ENCODE measurements around the gene ARHGEF33.

DNA sequence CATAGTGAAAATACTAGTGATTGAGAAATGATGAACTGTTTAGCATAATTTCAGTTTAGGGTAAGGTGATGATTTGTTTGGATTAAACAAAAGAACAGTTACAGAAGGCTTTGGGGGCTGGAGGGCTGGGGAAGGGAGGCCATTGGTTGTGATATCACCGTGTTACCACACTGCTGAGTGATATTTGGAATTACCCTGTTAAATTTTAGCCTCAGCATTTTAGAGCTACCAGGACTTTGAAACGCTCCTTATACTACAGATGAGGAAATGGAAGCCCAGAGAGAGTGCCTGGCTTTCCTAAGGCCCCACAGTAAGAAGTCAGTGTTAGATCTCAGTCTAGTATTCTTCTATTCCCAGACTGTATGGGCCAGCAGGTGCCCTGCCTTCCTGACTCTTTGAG is 15.6 kb downstream of the ARHGEF33 start:
- TF ChIP-seq, protein P1, sequence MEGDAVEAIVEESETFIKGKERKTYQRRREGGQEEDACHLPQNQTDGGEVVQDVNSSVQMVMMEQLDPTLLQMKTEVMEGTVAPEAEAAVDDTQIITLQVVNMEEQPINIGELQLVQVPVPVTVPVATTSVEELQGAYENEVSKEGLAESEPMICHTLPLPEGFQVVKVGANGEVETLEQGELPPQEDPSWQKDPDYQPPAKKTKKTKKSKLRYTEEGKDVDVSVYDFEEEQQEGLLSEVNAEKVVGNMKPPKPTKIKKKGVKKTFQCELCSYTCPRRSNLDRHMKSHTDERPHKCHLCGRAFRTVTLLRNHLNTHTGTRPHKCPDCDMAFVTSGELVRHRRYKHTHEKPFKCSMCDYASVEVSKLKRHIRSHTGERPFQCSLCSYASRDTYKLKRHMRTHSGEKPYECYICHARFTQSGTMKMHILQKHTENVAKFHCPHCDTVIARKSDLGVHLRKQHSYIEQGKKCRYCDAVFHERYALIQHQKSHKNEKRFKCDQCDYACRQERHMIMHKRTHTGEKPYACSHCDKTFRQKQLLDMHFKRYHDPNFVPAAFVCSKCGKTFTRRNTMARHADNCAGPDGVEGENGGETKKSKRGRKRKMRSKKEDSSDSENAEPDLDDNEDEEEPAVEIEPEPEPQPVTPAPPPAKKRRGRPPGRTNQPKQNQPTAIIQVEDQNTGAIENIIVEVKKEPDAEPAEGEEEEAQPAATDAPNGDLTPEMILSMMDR (IDR thresholded peaks at IDR 0.05) = no peak
- no peak for TF ChIP-seq POLR2A (IDR thresholded peaks at IDR 0.05)
